ENCODE data around the gene NPAS4.

DNA sequence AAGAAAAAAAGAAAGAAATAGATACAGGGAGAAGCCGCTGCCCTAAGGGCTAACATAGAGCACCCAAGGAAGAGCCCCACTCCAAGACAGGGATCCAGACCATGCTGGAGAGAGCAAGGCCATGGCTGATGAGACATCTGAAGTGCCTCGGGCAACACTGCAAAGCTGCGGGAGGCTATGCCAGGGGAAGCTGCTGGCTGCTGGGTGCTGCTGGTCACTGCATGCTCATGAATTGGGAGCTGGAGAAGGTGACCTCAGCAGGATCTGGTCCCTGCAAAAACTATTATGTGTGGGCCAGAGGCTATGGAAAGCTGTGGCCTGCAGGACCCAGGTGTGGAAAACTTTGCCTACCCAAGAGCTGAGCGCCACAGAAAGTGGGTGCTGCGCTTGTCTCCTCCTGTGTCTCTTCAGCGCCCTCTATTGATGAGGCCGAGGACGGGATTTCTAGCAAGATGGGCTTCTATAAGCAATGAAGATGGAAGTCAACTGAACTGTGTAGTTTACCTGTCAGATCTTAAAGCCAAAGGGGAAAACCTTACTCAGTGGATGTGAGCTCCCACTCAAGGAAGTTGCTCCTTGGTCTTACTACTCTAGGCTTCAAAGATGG, 32.0 kb upstream of the NPAS4 start:
- TF ChIP-seq EZH2phosphoT487 (IDR thresholded peaks at IDR 0.05; ENCODE audit: borderline replicate concordance, low read depth) (no peak), FOXJ3 (CRISPR knock-in tag; IDR thresholded peaks at IDR 0.05) (no peak)
- TF ChIP-seq, protein P1, sequence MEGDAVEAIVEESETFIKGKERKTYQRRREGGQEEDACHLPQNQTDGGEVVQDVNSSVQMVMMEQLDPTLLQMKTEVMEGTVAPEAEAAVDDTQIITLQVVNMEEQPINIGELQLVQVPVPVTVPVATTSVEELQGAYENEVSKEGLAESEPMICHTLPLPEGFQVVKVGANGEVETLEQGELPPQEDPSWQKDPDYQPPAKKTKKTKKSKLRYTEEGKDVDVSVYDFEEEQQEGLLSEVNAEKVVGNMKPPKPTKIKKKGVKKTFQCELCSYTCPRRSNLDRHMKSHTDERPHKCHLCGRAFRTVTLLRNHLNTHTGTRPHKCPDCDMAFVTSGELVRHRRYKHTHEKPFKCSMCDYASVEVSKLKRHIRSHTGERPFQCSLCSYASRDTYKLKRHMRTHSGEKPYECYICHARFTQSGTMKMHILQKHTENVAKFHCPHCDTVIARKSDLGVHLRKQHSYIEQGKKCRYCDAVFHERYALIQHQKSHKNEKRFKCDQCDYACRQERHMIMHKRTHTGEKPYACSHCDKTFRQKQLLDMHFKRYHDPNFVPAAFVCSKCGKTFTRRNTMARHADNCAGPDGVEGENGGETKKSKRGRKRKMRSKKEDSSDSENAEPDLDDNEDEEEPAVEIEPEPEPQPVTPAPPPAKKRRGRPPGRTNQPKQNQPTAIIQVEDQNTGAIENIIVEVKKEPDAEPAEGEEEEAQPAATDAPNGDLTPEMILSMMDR (IDR thresholded peaks at IDR 0.05) = peak; percentile 75

Measured in SK-N-SH (cell line).